ENCODE data around the gene BAHCC1.

DNA sequence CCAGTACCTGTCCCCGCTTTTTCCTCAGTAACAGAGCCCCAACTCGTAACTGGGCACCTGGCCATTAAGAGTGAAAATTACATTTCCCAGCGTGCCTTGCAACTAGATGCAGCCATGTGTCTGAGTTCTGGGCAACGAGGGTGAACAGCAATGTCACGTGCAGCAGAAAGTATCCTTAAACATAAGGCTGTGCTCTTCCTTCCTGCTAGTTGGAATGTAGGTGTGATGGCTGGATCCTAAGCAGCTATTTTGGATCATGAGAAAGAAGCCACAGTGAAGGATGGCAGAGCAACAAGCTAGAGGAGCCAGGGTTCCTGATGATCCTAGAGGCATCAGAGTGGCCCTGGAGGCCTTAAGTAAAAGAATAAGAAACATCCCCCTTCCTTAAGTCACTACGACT lies 81.4 kb downstream of the BAHCC1 start:
- TF ChIP-seq, protein P1, sequence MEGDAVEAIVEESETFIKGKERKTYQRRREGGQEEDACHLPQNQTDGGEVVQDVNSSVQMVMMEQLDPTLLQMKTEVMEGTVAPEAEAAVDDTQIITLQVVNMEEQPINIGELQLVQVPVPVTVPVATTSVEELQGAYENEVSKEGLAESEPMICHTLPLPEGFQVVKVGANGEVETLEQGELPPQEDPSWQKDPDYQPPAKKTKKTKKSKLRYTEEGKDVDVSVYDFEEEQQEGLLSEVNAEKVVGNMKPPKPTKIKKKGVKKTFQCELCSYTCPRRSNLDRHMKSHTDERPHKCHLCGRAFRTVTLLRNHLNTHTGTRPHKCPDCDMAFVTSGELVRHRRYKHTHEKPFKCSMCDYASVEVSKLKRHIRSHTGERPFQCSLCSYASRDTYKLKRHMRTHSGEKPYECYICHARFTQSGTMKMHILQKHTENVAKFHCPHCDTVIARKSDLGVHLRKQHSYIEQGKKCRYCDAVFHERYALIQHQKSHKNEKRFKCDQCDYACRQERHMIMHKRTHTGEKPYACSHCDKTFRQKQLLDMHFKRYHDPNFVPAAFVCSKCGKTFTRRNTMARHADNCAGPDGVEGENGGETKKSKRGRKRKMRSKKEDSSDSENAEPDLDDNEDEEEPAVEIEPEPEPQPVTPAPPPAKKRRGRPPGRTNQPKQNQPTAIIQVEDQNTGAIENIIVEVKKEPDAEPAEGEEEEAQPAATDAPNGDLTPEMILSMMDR (IDR thresholded peaks at IDR 0.05; ENCODE audit: low read length): no peak
- no peak for TF ChIP-seq EZH2phosphoT487 (IDR thresholded peaks at IDR 0.05; ENCODE audit: low read length)
